ENCODE results near the gene BTBD16. TPM values are rescaled to one million over a fixed set of nuclear protein-coding genes. Genes with fewer than 3 reads are reported as not detected.

BTBD16 gene
- total and polyA plus RNA-seq, 2 experiments from 2014 or later = 0.47 to 0.74 TPM

DNA sequence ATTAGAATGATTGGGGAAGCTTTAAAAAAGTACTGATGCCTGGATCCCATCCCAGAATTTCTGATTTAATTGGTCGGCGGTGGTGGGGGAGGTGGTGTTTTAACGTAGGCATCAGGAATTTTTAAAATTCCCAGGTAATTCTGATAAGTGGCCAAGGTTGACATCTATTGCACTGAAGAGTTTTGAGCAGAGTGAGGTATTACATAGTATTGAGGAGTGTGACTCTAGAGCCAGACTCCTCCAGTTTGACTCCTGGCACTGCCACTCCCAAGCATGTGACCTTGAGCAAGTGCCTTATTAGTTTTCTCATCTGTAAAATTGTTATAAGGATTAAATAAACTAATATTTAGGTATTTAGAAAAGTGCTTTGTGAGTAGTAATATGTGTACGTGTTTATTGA is 109.6 kb downstream of the BTBD16 start:
- Histone ChIP-seq H3K27me3 (no peaks in the 10 kb centered on the region), H3K36me3 (replicated peaks; ENCODE audit: insufficient read depth, low read depth) (no peaks in the 10 kb centered on the region), H3K4me3 (no peak overlapping the region), H3K4me1 (ENCODE audit: insufficient read depth) (peaks cover 8% of the 10 kb centered on the region), H2AFZ (no peak overlapping the region), H3K27ac (no peak overlapping the region), H4K20me1 (ENCODE audit: insufficient read depth, poor library complexity, severe bottlenecking) (peaks cover 3% of the 10 kb centered on the region), H3K9me2 (replicated peaks; ENCODE audit: insufficient read depth) (no peaks in the 10 kb centered on the region), H3K79me2 (peaks cover 100% of the 10 kb centered on the region), H3K9me3 (ENCODE audit: low read depth) (no peaks in the 10 kb centered on the region), H3K4me2 (no peak overlapping the region)
- WGBS (ENCODE audit: low lambda C conversion rate, missing lambda C conversion rate) = 95% methylated on average over 4 of the region's 4 CpGs
- no peak for DNase-seq (ENCODE audit: low spot score)
- TF ChIP-seq EZH2 (IDR thresholded peaks at IDR 0.05; ENCODE audit: borderline replicate concordance) (no peak), EZH2phosphoT487 (IDR thresholded peaks at IDR 0.05; ENCODE audit: low read depth, severe bottlenecking, unreplicated experiment) (no peak)
- TF ChIP-seq, protein P1, sequence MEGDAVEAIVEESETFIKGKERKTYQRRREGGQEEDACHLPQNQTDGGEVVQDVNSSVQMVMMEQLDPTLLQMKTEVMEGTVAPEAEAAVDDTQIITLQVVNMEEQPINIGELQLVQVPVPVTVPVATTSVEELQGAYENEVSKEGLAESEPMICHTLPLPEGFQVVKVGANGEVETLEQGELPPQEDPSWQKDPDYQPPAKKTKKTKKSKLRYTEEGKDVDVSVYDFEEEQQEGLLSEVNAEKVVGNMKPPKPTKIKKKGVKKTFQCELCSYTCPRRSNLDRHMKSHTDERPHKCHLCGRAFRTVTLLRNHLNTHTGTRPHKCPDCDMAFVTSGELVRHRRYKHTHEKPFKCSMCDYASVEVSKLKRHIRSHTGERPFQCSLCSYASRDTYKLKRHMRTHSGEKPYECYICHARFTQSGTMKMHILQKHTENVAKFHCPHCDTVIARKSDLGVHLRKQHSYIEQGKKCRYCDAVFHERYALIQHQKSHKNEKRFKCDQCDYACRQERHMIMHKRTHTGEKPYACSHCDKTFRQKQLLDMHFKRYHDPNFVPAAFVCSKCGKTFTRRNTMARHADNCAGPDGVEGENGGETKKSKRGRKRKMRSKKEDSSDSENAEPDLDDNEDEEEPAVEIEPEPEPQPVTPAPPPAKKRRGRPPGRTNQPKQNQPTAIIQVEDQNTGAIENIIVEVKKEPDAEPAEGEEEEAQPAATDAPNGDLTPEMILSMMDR (IDR thresholded peaks at IDR 0.05; ENCODE audit: poor library complexity) = no peak

DNA sequence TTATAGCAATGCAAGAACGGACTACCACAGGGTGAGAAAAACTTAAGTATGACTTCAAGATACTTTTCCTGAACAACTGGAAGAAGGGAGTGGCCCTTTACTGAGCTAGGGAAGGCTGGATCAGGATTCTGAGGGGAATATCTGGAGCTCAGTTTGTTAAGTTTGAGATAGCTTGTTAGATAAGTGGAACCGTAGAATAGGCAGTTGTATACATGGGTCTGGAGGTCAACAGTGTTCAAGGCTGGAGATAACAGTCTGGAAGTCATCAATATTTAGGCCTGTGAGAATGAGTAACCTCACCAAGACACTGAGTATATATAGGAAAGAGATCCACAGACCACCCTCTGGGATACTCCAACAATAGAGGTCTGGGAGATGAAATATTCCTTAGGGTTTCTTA is 110.6 kb downstream of the BTBD16 start:
- no peak overlapping the region for H2AFZ ChIP-seq
- H3K9me3 ChIP-seq (ENCODE audit: low read depth) = no peaks in the 10 kb centered on the region
- no peak overlapping the region for H3K4me3 ChIP-seq
- no peak overlapping the region for H3K27ac ChIP-seq
- no peaks in the 10 kb centered on the region for H3K27me3 ChIP-seq
- DNase-seq (ENCODE audit: low spot score) = no peak
- H3K4me2 ChIP-seq = no peak overlapping the region
- peaks cover 6% of the 10 kb centered on the region for H3K4me1 ChIP-seq (ENCODE audit: insufficient read depth)
- H3K36me3 ChIP-seq (replicated peaks; ENCODE audit: insufficient read depth, low read depth) = no peaks in the 10 kb centered on the region
- no peaks in the 10 kb centered on the region for H4K20me1 ChIP-seq (ENCODE audit: insufficient read depth, poor library complexity, severe bottlenecking)
- WGBS (ENCODE audit: low lambda C conversion rate, missing lambda C conversion rate) = 55% methylated on average over 2 of the region's 2 CpGs
- H3K9me2 ChIP-seq (replicated peaks; ENCODE audit: insufficient read depth) = no peaks in the 10 kb centered on the region
- peaks cover 100% of the 10 kb centered on the region for H3K79me2 ChIP-seq
- TF ChIP-seq, protein P1 (IDR thresholded peaks at IDR 0.05; ENCODE audit: poor library complexity) = no peak
- no peak for TF ChIP-seq EZH2phosphoT487 (IDR thresholded peaks at IDR 0.05; ENCODE audit: low read depth, severe bottlenecking, unreplicated experiment)
- TF ChIP-seq EZH2 (IDR thresholded peaks at IDR 0.05; ENCODE audit: borderline replicate concordance) = no peak

DNA sequence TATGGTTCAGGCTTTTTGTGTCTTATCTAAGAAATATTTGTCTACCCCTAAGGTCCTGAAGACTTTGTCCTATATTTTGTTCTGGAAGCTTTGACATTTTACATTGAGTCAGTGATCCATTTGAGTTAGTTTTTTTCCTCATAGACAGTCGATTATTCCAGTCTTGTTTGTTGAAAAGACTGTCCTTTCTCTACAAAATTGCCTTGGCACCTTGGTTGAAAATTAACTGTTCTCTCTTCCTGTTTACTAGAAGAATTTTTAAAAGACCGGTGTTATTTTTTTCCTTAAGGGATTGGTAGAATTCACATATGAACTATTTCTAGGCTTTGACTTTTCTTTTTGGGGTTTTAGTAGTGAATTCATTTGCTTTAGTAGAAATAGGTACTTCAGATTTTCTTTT is 115.4 kb downstream of the BTBD16 start:
- Histone ChIP-seq H3K4me3 (no peak overlapping the region), H3K27me3 (no peaks in the 10 kb centered on the region), H3K4me2 (peak overlapping the region; percentile 16), H3K9me2 (replicated peaks; ENCODE audit: insufficient read depth) (no peaks in the 10 kb centered on the region), H2AFZ (no peak overlapping the region), H3K4me1 (ENCODE audit: insufficient read depth) (no peaks in the 10 kb centered on the region), H3K36me3 (replicated peaks; ENCODE audit: insufficient read depth, low read depth) (no peaks in the 10 kb centered on the region), H3K27ac (peak overlapping the region; percentile 17), H3K9me3 (ENCODE audit: low read depth) (no peaks in the 10 kb centered on the region), H4K20me1 (ENCODE audit: insufficient read depth, poor library complexity, severe bottlenecking) (no peaks in the 10 kb centered on the region), H3K79me2 (peaks cover 99% of the 10 kb centered on the region)
- no peak for DNase-seq (ENCODE audit: low spot score)
- 77% methylated on average over 2 of the region's 2 CpGs for WGBS (ENCODE audit: low lambda C conversion rate, missing lambda C conversion rate)
- TF ChIP-seq, protein P1 (IDR thresholded peaks at IDR 0.05; ENCODE audit: poor library complexity) = no peak
- TF ChIP-seq EZH2 (IDR thresholded peaks at IDR 0.05; ENCODE audit: borderline replicate concordance) (no peak), EZH2phosphoT487 (IDR thresholded peaks at IDR 0.05; ENCODE audit: low read depth, severe bottlenecking, unreplicated experiment) (no peak)

DNA sequence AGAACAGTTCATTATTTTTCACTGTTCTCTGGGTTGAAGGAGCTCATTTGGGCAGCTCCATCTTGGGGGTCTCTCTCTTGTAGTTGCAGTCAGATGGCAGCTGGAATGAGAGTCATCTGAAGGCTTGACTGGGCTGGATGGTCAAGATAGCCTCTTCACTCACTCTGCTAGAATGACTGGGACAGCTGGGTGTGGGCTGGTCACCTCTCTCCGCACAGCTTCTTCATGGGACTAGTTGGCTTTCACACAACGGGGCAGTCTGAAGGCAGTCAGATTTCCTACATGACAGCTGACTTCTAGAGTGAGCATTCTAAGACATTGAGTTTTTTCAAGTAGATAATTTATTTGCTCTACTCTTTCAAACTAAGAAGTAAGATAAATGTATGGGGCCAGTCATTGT is 116.5 kb downstream of the BTBD16 start:
- 92% methylated on average over 2 of the region's 2 CpGs for WGBS (ENCODE audit: low lambda C conversion rate, missing lambda C conversion rate)
- Histone ChIP-seq H3K4me2 (no peak overlapping the region), H3K79me2 (peaks cover 99% of the 10 kb centered on the region), H3K27ac (no peak overlapping the region), H3K9me3 (ENCODE audit: low read depth) (no peaks in the 10 kb centered on the region), H2AFZ (no peak overlapping the region), H3K27me3 (no peaks in the 10 kb centered on the region), H4K20me1 (ENCODE audit: insufficient read depth, poor library complexity, severe bottlenecking) (peaks cover 3% of the 10 kb centered on the region), H3K36me3 (replicated peaks; ENCODE audit: insufficient read depth, low read depth) (no peaks in the 10 kb centered on the region), H3K4me3 (no peak overlapping the region), H3K9me2 (replicated peaks; ENCODE audit: insufficient read depth) (no peaks in the 10 kb centered on the region), H3K4me1 (ENCODE audit: insufficient read depth) (no peaks in the 10 kb centered on the region)
- no peak for DNase-seq (ENCODE audit: low spot score)
- TF ChIP-seq, protein P1 (IDR thresholded peaks at IDR 0.05; ENCODE audit: poor library complexity) = no peak
- TF ChIP-seq EZH2 (IDR thresholded peaks at IDR 0.05; ENCODE audit: borderline replicate concordance) (no peak), EZH2phosphoT487 (IDR thresholded peaks at IDR 0.05; ENCODE audit: low read depth, severe bottlenecking, unreplicated experiment) (no peak)
